ENCODE results near the gene FOSB. TPM values are rescaled to one million over a fixed set of nuclear protein-coding genes. Genes with fewer than 3 reads are reported as not detected.
A peak's percentile ranks its signal among the peaks of the same experiment; 100 is the strongest.

Gene FOSB
- total RNA-seq, 1 experiment from 2014 or later: 6.4 TPM

DNA sequence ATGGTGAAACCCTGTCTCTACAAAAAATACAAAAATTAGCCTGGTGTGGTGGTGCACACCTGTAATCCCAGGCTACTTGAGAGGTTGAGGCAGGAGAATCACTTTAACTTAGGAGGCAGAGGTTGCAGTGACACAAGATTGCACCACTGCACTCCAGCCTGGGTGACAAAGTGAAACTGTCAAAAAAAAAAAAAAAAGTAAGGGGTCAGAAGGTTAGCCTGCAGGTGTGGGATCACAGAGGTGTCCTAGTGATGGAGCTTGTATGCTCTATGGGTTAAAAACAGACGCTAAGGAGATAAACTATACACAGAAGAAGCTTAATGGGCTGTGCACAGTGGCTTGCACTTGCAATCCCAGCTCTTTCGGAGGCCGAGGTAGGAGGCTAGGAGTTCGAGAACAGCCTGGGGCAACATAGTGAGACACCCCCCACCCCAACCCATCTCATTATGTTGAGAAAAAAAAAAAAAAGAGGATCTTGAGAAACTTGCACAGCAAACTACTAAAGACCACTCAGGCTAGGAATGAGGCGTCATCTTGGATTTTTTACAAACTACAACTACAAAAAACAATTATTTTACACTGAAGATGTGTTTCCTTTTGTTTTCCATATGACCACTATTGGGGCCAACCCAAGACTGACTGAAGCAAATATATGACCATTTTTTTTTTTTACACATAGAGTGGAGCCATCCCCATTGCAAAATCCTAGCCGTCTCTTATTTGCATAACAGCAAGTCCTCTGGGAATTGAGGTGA lies 7.9 kb downstream of the FOSB start:
- Mint-ChIP-seq H3K4me1 (ENCODE audit: low read depth, unreplicated experiment) (peaks cover 13% of the 10 kb centered on the region), H3K27me3 (ENCODE audit: insufficient read depth, unreplicated experiment) (peaks cover 2% of the 10 kb centered on the region), H3K27ac (ENCODE audit: unreplicated experiment) (no peak overlapping the region), H3K36me3 (ENCODE audit: insufficient read depth, unreplicated experiment) (peaks cover 24% of the 10 kb centered on the region), H3K9me3 (ENCODE audit: unreplicated experiment) (no peaks in the 10 kb centered on the region), H3K4me3 (ENCODE audit: unreplicated experiment) (no peak overlapping the region)
- TF ChIP-seq, protein P1, sequence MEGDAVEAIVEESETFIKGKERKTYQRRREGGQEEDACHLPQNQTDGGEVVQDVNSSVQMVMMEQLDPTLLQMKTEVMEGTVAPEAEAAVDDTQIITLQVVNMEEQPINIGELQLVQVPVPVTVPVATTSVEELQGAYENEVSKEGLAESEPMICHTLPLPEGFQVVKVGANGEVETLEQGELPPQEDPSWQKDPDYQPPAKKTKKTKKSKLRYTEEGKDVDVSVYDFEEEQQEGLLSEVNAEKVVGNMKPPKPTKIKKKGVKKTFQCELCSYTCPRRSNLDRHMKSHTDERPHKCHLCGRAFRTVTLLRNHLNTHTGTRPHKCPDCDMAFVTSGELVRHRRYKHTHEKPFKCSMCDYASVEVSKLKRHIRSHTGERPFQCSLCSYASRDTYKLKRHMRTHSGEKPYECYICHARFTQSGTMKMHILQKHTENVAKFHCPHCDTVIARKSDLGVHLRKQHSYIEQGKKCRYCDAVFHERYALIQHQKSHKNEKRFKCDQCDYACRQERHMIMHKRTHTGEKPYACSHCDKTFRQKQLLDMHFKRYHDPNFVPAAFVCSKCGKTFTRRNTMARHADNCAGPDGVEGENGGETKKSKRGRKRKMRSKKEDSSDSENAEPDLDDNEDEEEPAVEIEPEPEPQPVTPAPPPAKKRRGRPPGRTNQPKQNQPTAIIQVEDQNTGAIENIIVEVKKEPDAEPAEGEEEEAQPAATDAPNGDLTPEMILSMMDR (IDR thresholded peaks at IDR 0.05; ENCODE audit: insufficient read depth in 1 of 2, low read depth in 1 of 2, low read length in 1 of 2, severe bottlenecking in 1 of 2, unreplicated experiment in 1 of 2): no peak
- ChIA-PET POLR2A (no interaction called here), CTCF (interaction anchor here (0.9 to 1.3 kb wide), 3 partner anchors 8 to 36 kb away, joined by 4 to 7 read pairs (median 5); partner anchors contain the start of gene FOSB)
- no peaks in the 10 kb centered on the region for H3K27me3 ChIP-seq (replicated peaks; ENCODE audit: control insufficient read depth, insufficient read depth, low read length)
- no TSS peak for BruUV-seq (replicated peaks)
- DNase-seq: peak in 1 of 2 experiments; percentile 31
- 0 out of 2 replicates have a peak, but pooled peaks cover 4% of the 10 kb centered on the region for H3K4me1 ChIP-seq
- intact Hi-C loops (cut with micrococcal nuclease; ENCODE audit: unreplicated experiment): no loop called here
- H3K4me3 ChIP-seq (ENCODE audit: low read depth, low read length): no peak overlapping the region
- no peaks in the 10 kb centered on the region for H3K9me3 ChIP-seq
- no peaks in the 10 kb centered on the region for H3K36me3 ChIP-seq (ENCODE audit: control insufficient read depth, insufficient read depth, low read length)

DNA sequence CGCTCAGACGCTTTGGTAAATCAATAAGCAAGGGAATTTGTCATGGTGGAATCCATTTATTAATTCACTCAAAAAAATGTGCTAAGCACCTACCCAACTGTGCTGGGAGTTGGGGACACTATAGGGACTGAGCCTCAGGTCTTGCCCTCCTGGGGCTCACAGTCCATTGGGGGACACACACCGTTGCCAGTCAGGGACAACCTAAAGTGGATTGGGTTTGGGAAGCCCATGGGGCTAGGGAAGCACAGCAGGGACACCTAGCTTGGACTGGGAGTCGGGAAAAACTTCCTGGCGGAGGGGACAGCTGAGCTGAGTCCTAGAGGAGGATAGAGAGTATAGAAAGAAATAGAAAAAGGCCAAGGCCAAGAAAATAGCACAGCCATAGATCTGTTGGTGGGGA lies 8.5 kb downstream of the FOSB start:
- Mint-ChIP-seq H3K4me3 (ENCODE audit: unreplicated experiment) (no peak overlapping the region), H3K27ac (ENCODE audit: unreplicated experiment) (no peak overlapping the region), H3K36me3 (ENCODE audit: insufficient read depth, unreplicated experiment) (peaks cover 24% of the 10 kb centered on the region), H3K9me3 (ENCODE audit: unreplicated experiment) (no peaks in the 10 kb centered on the region), H3K4me1 (ENCODE audit: low read depth, unreplicated experiment) (peaks cover 13% of the 10 kb centered on the region), H3K27me3 (ENCODE audit: insufficient read depth, unreplicated experiment) (peaks cover 2% of the 10 kb centered on the region)
- DNase-seq: peak in 1 of 2 experiments; percentile 29
- Histone ChIP-seq H3K27me3 (replicated peaks; ENCODE audit: control insufficient read depth, insufficient read depth, low read length) (no peaks in the 10 kb centered on the region), H3K36me3 (ENCODE audit: control insufficient read depth, insufficient read depth, low read length) (no peaks in the 10 kb centered on the region), H3K4me3 (ENCODE audit: low read depth, low read length) (no peak overlapping the region), H3K4me1 (0 out of 2 replicates have a peak, but pooled peaks cover 4% of the 10 kb centered on the region), H3K9me3 (no peaks in the 10 kb centered on the region)
- TF ChIP-seq, protein P1 (IDR thresholded peaks at IDR 0.05; ENCODE audit: insufficient read depth in 1 of 2, low read depth in 1 of 2, low read length in 1 of 2, severe bottlenecking in 1 of 2, unreplicated experiment in 1 of 2): no peak
- POLR2A ChIA-PET: no interaction called here
- CTCF ChIA-PET: interaction anchor here (1.3 to 1.7 kb wide), 2 partner anchors 9 to 36 kb away, joined by 7 to 15 read pairs; no protein-coding TSS in a partner anchor
- intact Hi-C loops (cut with micrococcal nuclease; ENCODE audit: unreplicated experiment): no loop called here
- no TSS peak for BruUV-seq (replicated peaks)

DNA sequence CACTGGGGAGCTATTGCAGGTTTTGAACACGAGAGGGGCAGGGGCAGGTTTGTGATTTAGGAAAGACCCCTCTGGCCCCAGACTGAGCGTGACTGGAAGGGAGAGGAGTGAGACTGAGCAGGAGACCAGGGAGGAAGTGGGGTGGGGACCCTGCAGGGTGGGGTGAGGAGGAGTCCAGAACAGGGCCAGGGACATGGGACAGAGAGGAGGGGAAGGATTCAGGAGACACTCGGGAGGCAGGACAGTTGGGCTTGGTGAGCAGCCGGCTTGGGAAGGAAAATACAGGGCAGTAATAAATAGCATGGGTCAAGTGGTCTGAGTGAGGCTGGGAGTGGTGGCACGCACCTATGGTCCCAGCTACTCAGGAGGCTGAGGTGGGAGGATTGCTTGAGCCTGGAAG lies 9.4 kb downstream of the FOSB start:
- ChIA-PET CTCF (interaction anchor here (0.6 to 2.6 kb wide), 5 partner anchors 9 to 43 kb away, joined by 3 to 80 read pairs (median 6); partner anchors contain the start of gene FOSB), POLR2A (interaction anchor here (2.1 kb wide), 1 partner anchor 8 kb away, joined by 28 read pairs; no protein-coding TSS in a partner anchor)
- peaks cover 13% of the 10 kb centered on the region for H3K4me1 Mint-ChIP-seq (ENCODE audit: low read depth, unreplicated experiment)
- H3K27ac Mint-ChIP-seq (ENCODE audit: unreplicated experiment): no peak overlapping the region
- DNase-seq: no peak
- no peaks in the 10 kb centered on the region for H3K9me3 Mint-ChIP-seq (ENCODE audit: unreplicated experiment)
- intact Hi-C loops (cut with micrococcal nuclease; ENCODE audit: unreplicated experiment): no loop called here
- Histone ChIP-seq H3K4me1 (0 out of 2 replicates have a peak, but pooled peaks cover 4% of the 10 kb centered on the region), H3K27me3 (replicated peaks; ENCODE audit: control insufficient read depth, insufficient read depth, low read length) (no peaks in the 10 kb centered on the region), H3K36me3 (ENCODE audit: control insufficient read depth, insufficient read depth, low read length) (no peaks in the 10 kb centered on the region), H3K9me3 (no peaks in the 10 kb centered on the region), H3K4me3 (ENCODE audit: low read depth, low read length) (no peak overlapping the region)
- peaks cover 24% of the 10 kb centered on the region for H3K36me3 Mint-ChIP-seq (ENCODE audit: insufficient read depth, unreplicated experiment)
- TF ChIP-seq, protein P1 (IDR thresholded peaks at IDR 0.05; ENCODE audit: insufficient read depth in 1 of 2, low read depth in 1 of 2, low read length in 1 of 2, severe bottlenecking in 1 of 2, unreplicated experiment in 1 of 2): no peak
- H3K27me3 Mint-ChIP-seq (ENCODE audit: insufficient read depth, unreplicated experiment): peaks cover 2% of the 10 kb centered on the region
- peak overlapping the region; percentile 53 for H3K4me3 Mint-ChIP-seq (ENCODE audit: unreplicated experiment)
- no TSS peak for BruUV-seq (replicated peaks)
